Muscle layer of colon (tissue), 2 donors: ENCODE measurements around the gene FAM193A.

Source experiments
- H3K27ac ChIP-seq: one replicate; pipeline ENCODE4 v1.7.0; 2013; ENCODE audit warnings: low read depth, mild to moderate bottlenecking, low read length, moderate library complexity
- H3K27me3 ChIP-seq, 2 donors: one replicate each; pipeline ENCODE4 v1.7.0; 2013; ENCODE audit warnings: low read length in 2 of 2, mild to moderate bottlenecking in 2 of 2; ENCODE audit not compliant: insufficient read depth in 2 of 2, control insufficient read depth in 1 of 2
- H3K36me3 ChIP-seq: one replicate; pipeline ENCODE4 v1.7.0; 2013; ENCODE audit warnings: mild to moderate bottlenecking, low read length; ENCODE audit not compliant: insufficient read depth
- H3K4me1 ChIP-seq: one replicate; pipeline ENCODE4 v1.7.0; 2013; ENCODE audit warnings: mild to moderate bottlenecking, low read length; ENCODE audit not compliant: insufficient read depth
- H3K4me3 ChIP-seq, 2 donors: one replicate each; pipeline ENCODE4 v1.7.0; 2013; ENCODE audit warnings: low read length in 2 of 2, low read depth in 1 of 2, mild to moderate bottlenecking in 1 of 2, moderate library complexity in 1 of 2
- H3K9ac ChIP-seq: one replicate; pipeline ENCODE4 v1.7.0; 2013; ENCODE audit warnings: low read length
- H3K9me3 ChIP-seq: one replicate; pipeline ENCODE4 v1.7.0; 2013; ENCODE audit warnings: mild to moderate bottlenecking, low read length
- donor health status: abdominal sarcoma.
- donor health status: Adenocarcinoma of cecum.

The FAM193A gene

GRCh38 chr4:2558301-2558700 is 21.9 kb downstream of the FAM193A start:
- Histone ChIP-seq H3K9me3 (no peaks in the 10 kb centered on the region), H3K9ac (no peak overlapping the region), H3K36me3 (no peaks in the 10 kb centered on the region), H3K4me3 (no peak overlapping the region), H3K27me3 (no peaks in the 10 kb centered on the region), H3K4me1 (no peaks in the 10 kb centered on the region), H3K27ac (no peak overlapping the region)

- Histone ChIP-seq H3K36me3 (no peaks in the 10 kb centered on the region), H3K27ac (no peak overlapping the region), H3K27me3 (no peaks in the 10 kb centered on the region), H3K4me3 (no peak overlapping the region), H3K9ac (no peak overlapping the region), H3K9me3 (no peaks in the 10 kb centered on the region), H3K4me1 (no peaks in the 10 kb centered on the region)
Measured at GRCh38 chr4:2560167-2560566, 23.7 kb downstream of the FAM193A start.

GRCh38 chr4:2565533-2565932 is 29.1 kb downstream of the FAM193A start:
- Histone ChIP-seq H3K9me3 (no peaks in the 10 kb centered on the region), H3K27me3 (no peaks in the 10 kb centered on the region), H3K4me3 (no peak overlapping the region), H3K36me3 (no peaks in the 10 kb centered on the region), H3K27ac (no peak overlapping the region), H3K9ac (no peak overlapping the region), H3K4me1 (peaks cover 8% of the 10 kb centered on the region)

- H3K9ac ChIP-seq: no peak overlapping the region
- no peak overlapping the region for H3K4me3 ChIP-seq
- H3K27ac ChIP-seq: no peak overlapping the region
- no peaks in the 10 kb centered on the region for H3K27me3 ChIP-seq
- no peaks in the 10 kb centered on the region for H3K9me3 ChIP-seq
- peaks cover 30% of the 10 kb centered on the region for H3K4me1 ChIP-seq
- no peaks in the 10 kb centered on the region for H3K36me3 ChIP-seq
Measured at GRCh38 chr4:2570036-2570435, 33.6 kb downstream of the FAM193A start.

- Histone ChIP-seq H3K9me3 (no peaks in the 10 kb centered on the region), H3K9ac (no peak overlapping the region), H3K36me3 (no peaks in the 10 kb centered on the region), H3K4me1 (peaks cover 30% of the 10 kb centered on the region), H3K4me3 (no peak overlapping the region), H3K27me3 (no peaks in the 10 kb centered on the region), H3K27ac (no peak overlapping the region)
Measured at GRCh38 chr4:2570551-2571222, 34.2 kb downstream of the FAM193A start.

- H3K4me1 ChIP-seq: peaks cover 30% of the 10 kb centered on the region
- H3K27me3 ChIP-seq: no peaks in the 10 kb centered on the region
- no peaks in the 10 kb centered on the region for H3K9me3 ChIP-seq
- no peak overlapping the region for H3K4me3 ChIP-seq
- no peak overlapping the region for H3K9ac ChIP-seq
- no peaks in the 10 kb centered on the region for H3K36me3 ChIP-seq
- no peak overlapping the region for H3K27ac ChIP-seq
Measured at GRCh38 chr4:2572076-2572475, 35.6 kb downstream of the FAM193A start.

- H3K4me3 ChIP-seq: no peak overlapping the region
- H3K9ac ChIP-seq: no peak overlapping the region
- H3K9me3 ChIP-seq: no peaks in the 10 kb centered on the region
- no peaks in the 10 kb centered on the region for H3K36me3 ChIP-seq
- peaks cover 30% of the 10 kb centered on the region for H3K4me1 ChIP-seq
- no peaks in the 10 kb centered on the region for H3K27me3 ChIP-seq
- H3K27ac ChIP-seq: no peak overlapping the region
Measured at GRCh38 chr4:2572866-2573265, 36.4 kb downstream of the FAM193A start.

- peaks cover 30% of the 10 kb centered on the region for H3K4me1 ChIP-seq
- H3K9ac ChIP-seq: no peak overlapping the region
- H3K27ac ChIP-seq: no peak overlapping the region
Measured at GRCh38 chr4:2574009-2574408, 37.6 kb downstream of the FAM193A start.

GRCh38 chr4:2574863-2575262 is 38.4 kb downstream of the FAM193A start:
- Histone ChIP-seq H3K9ac (no peak overlapping the region), H3K9me3 (no peaks in the 10 kb centered on the region), H3K36me3 (no peaks in the 10 kb centered on the region), H3K27me3 (no peaks in the 10 kb centered on the region), H3K4me3 (no peak overlapping the region), H3K27ac (no peak overlapping the region), H3K4me1 (peaks cover 29% of the 10 kb centered on the region)

More at GRCh38 chr4:2574009-2574408, 37.6 kb downstream of the FAM193A start:
- no peaks in the 10 kb centered on the region for H3K27me3 ChIP-seq
- H3K4me3 ChIP-seq: no peak overlapping the region
- H3K9me3 ChIP-seq: no peaks in the 10 kb centered on the region
- no peaks in the 10 kb centered on the region for H3K36me3 ChIP-seq

GRCh38 chr4:2576290-2576689 is 39.8 kb downstream of the FAM193A start:
- peaks cover 15% of the 10 kb centered on the region for H3K4me1 ChIP-seq
- no peak overlapping the region for H3K27ac ChIP-seq
- H3K9me3 ChIP-seq: no peaks in the 10 kb centered on the region
- no peak overlapping the region for H3K9ac ChIP-seq
- no peak overlapping the region for H3K4me3 ChIP-seq
- H3K36me3 ChIP-seq: no peaks in the 10 kb centered on the region
- H3K27me3 ChIP-seq: no peaks in the 10 kb centered on the region

GRCh38 chr4:2578106-2578505 is 41.7 kb downstream of the FAM193A start:
- Histone ChIP-seq H3K4me3 (no peak overlapping the region), H3K27me3 (no peaks in the 10 kb centered on the region), H3K9me3 (no peaks in the 10 kb centered on the region), H3K27ac (no peak overlapping the region), H3K36me3 (no peaks in the 10 kb centered on the region), H3K4me1 (peaks cover 22% of the 10 kb centered on the region), H3K9ac (no peak overlapping the region)

GRCh38 chr4:2579910-2580309 is 43.5 kb downstream of the FAM193A start:
- H3K9me3 ChIP-seq: no peaks in the 10 kb centered on the region
- no peaks in the 10 kb centered on the region for H3K36me3 ChIP-seq
- peaks cover 19% of the 10 kb centered on the region for H3K4me1 ChIP-seq
- H3K27ac ChIP-seq: no peak overlapping the region
- no peaks in the 10 kb centered on the region for H3K27me3 ChIP-seq
- no peak overlapping the region for H3K4me3 ChIP-seq
- no peak overlapping the region for H3K9ac ChIP-seq
